ENCODE data around the gene VAV2. TPM values are rescaled to one million over a fixed set of nuclear protein-coding genes. Genes with fewer than 3 reads are reported as not detected.

The VAV2 gene
- total RNA-seq, 1 donor from 2014 or later: 8.3 TPM

GRCh38 chr9:133714606-133715294, 277.4 kb downstream of the VAV2 start:
- intact Hi-C loops (cut with DNase I): loop anchor here (10.0 kb wide), 1 partner anchor 180 kb away; the partner anchor contains the start of gene ADAMTSL2
- H3K27ac ChIP-seq: no peak overlapping the region
- peaks cover 6% of the 10 kb centered on the region for H3K4me1 ChIP-seq
- TF ChIP-seq POLR2A (IDR thresholded peaks at IDR 0.05): no peak
- peak in 1 of 2 donors; percentile 49 for TF ChIP-seq POLR2AphosphoS5 (IDR thresholded peaks at IDR 0.05; ENCODE audit: insufficient read depth in 1 of 2, low read depth in 1 of 2)
- H3K9me3 ChIP-seq: no peaks in the 10 kb centered on the region
- no peaks in the 10 kb centered on the region for H3K27me3 ChIP-seq
- no peaks in the 10 kb centered on the region for H3K36me3 ChIP-seq
- no peak overlapping the region for H3K4me3 ChIP-seq
- no peak for DNase-seq (ENCODE audit: extremely low spot score in 2 of 2)

DNA sequence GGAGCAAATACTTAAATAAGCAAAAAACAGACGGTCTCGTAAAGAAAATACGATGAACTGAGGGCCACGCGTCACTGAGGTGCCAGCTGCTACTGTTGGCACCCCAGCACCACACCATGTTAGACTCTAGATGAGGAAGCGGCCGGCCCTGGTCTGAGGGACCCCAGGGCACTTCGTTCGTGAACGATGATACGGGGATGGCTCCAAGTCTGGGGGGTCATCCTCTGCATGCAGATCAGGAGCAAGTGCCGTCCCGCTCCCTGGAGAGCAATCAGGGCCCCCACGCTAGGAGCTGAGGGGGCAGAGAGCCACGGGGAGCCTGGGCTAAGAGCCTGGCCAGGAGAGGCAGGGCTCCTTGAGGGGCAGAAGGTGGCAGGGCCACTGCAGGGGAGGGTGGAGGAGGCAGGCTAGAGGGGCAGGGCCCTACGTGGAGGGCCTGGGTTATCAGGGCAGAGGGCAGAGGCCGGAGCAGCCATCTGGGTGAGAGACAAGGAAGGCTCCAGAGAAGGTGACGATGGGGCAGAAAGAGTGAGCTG, 278.1 kb downstream of the VAV2 start:
- TF ChIP-seq POLR2AphosphoS5 (IDR thresholded peaks at IDR 0.05; ENCODE audit: insufficient read depth in 1 of 2, low read depth in 1 of 2) (no peak), CTCF (IDR thresholded peaks at IDR 0.05) (no peak), POLR2A (IDR thresholded peaks at IDR 0.05) (no peak)
- no peaks in the 10 kb centered on the region for H3K9me3 ChIP-seq
- no peak overlapping the region for H3K27ac ChIP-seq
- no peak for DNase-seq (ENCODE audit: extremely low spot score in 2 of 2)
- H3K4me3 ChIP-seq: no peak overlapping the region
- no peaks in the 10 kb centered on the region for H3K36me3 ChIP-seq
- no peaks in the 10 kb centered on the region for H3K27me3 ChIP-seq
- intact Hi-C loops (cut with DNase I): loop anchor here (10.0 kb wide), 1 partner anchor 179 kb away; the partner anchor contains the start of gene ADAMTSL2
- peaks cover 6% of the 10 kb centered on the region for H3K4me1 ChIP-seq

GRCh38 chr9:133713150-133713959, 278.8 kb downstream of the VAV2 start:
- TF ChIP-seq POLR2A (IDR thresholded peaks at IDR 0.05) (no peak), POLR2AphosphoS5 (IDR thresholded peaks at IDR 0.05; ENCODE audit: insufficient read depth in 1 of 2, low read depth in 1 of 2) (no peak), CTCF (IDR thresholded peaks at IDR 0.05) (no peak)
- no peaks in the 10 kb centered on the region for H3K27me3 ChIP-seq
- no peak overlapping the region for H3K4me3 ChIP-seq
- H3K36me3 ChIP-seq: no peaks in the 10 kb centered on the region
- H3K4me1 ChIP-seq: peaks cover 6% of the 10 kb centered on the region
- H3K27ac ChIP-seq: no peak overlapping the region
- intact Hi-C loops (cut with DNase I): loop anchor here (10.0 kb wide), 1 partner anchor 179 kb away; the partner anchor contains the start of gene ADAMTSL2
- DNase-seq (ENCODE audit: extremely low spot score in 2 of 2): no peak
- H3K9me3 ChIP-seq: no peaks in the 10 kb centered on the region

DNA sequence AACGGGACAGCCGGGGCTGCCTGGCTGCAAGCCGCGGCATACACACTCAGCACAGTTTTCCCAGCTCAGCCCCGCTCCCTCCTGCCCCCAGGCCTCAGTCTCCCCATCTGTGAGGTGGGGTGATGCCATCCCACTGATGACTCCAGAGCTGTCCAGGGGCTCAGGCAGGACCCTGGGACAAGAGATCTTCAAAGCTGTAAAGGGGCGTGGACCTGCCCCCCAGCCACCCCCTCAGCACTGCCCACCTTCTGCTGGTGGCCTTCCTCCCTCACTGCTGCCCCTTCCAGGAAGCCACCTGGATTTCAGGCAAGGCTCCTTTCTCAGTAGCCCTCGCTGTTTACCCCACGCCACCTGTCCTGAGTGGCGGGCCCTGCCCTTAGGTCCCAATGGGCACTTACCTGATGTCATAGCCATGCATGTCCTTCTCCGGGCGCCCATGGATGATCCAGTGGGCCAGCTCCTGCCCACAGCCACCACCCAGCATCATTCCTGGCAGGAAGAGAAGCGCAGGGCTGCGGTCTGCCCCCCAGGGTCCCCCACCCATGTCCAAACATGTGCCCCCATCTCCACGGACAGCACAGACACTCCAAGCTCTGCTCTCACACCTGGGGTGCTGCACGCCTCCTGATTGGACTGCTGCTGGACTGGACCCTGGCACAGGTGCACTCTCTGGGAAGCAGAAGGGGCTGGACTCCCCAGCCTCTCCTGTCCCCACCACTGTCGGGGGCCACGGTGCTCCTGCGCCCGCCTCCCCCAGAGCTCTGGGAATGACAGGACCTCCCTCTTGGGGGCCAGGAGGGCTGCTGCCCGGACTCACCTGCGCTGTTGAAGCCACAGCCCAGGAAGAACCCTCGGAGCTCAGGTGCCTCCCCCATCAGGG, 279.7 kb downstream of the VAV2 start:
- TF ChIP-seq POLR2A (IDR thresholded peaks at IDR 0.05) (no peak), CTCF (IDR thresholded peaks at IDR 0.05) (no peak), POLR2AphosphoS5 (IDR thresholded peaks at IDR 0.05; ENCODE audit: insufficient read depth in 1 of 2, low read depth in 1 of 2) (no peak)
- no peaks in the 10 kb centered on the region for H3K9me3 ChIP-seq
- no peak overlapping the region for H3K4me3 ChIP-seq
- H3K27me3 ChIP-seq: no peaks in the 10 kb centered on the region
- intact Hi-C loops (cut with DNase I): loop anchor here (10.0 kb wide), 1 partner anchor 178 kb away; the partner anchor contains the start of gene ADAMTSL2
- DNase-seq (ENCODE audit: extremely low spot score in 2 of 2): no peak
- peaks cover 6% of the 10 kb centered on the region for H3K4me1 ChIP-seq
- no peaks in the 10 kb centered on the region for H3K36me3 ChIP-seq
- no peak overlapping the region for H3K27ac ChIP-seq

Other genes starting within 250 kb of the VAV2 start
- gene BRD3OS, start 33.2 kb upstream of the VAV2 start, total RNA-seq: 13.0 TPM
- 20.4 TPM for gene BRD3, start 75.7 kb upstream of the VAV2 start, total RNA-seq
- 16.7 TPM for gene WDR5, start 143.8 kb upstream of the VAV2 start, total RNA-seq
- not detected for gene RNU6ATAC, start 172.2 kb upstream of the VAV2 start, total RNA-seq